ENCODE measurements around the gene FKBP2. TPM values are rescaled to one million over a fixed set of nuclear protein-coding genes. Genes with fewer than 3 reads are reported as not detected.
A peak's percentile ranks its signal among the peaks of the same experiment; 100 is the strongest.

FKBP2 gene
- polyA plus RNA-seq, 1 donor from 2014 or later: 101 TPM

DNA sequence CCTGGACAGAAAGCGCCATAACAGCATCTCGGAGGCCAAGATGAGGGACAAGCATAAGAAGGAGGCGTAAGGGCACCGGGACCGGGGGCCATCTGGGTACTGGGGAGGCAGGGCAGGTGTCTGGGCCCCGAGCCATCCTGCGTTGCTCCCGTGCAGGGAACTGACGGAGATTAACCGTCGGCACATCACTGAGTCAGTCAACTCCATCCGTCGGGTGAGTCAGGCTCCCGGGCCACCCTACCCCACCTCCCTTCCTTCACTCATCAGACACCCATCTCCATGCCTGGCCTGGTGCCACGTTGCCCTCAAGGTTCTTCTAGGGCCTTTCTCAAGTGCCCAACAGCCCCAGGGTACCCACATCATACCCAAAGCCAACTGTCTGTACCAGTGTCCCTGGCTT, 25.4 kb downstream of the FKBP2 start:
- Mint-ChIP-seq H3K9me3 (no peaks in the 10 kb centered on the region), H3K4me3 (peak overlapping the region in 2 of 4 donors; percentile 43 to 84), H3K4me1 (peaks cover 9 to 13% (median 12%) of the 10 kb centered on the region in 3 donors), H3K27ac (peak overlapping the region in 1 of 3 donors; percentile 45), H3K36me3 (peaks cover 3% of the 10 kb centered on the region), H3K27me3 (no peaks in the 10 kb centered on the region)

DNA sequence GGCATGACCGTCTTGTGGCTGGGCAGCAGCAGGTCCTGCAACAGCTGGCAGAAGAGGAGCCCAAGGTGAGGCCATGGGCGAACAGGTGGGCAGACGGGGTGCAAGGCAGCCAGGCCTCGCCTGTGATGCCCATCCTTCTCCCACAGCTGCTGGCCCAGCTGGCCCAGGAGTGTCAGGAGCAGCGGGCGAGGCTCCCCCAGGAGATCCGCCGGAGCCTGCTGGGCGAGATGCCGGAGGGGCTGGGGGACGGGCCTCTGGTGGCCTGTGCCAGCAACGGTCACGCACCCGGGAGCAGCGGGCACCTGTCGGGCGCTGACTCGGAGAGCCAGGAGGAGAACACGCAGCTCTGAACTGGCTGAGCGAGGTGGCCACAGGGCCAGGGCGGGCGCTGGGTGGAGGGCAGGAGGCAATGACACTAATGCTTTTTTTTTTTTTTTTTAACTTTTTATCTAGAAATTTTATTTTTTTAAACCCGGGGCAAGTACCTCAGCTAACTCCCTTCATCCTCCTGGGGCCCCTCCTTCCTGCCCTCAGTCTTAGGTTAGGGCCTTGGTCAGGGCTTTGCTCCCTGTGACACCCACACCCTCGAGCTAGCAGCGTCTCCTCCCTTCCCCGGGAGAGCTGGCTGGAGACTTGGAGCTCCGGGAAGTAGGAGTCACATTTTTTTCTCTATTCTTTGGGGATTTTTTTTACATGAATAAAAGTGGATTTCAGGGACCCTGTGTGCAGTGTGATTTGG, 26.5 kb downstream of the FKBP2 start:
- H3K27ac Mint-ChIP-seq: peak overlapping the region in 2 of 3 donors; percentile 62 to 99
- H3K4me3 Mint-ChIP-seq: peak overlapping the region in 1 of 4 donors; percentile 98

DNA sequence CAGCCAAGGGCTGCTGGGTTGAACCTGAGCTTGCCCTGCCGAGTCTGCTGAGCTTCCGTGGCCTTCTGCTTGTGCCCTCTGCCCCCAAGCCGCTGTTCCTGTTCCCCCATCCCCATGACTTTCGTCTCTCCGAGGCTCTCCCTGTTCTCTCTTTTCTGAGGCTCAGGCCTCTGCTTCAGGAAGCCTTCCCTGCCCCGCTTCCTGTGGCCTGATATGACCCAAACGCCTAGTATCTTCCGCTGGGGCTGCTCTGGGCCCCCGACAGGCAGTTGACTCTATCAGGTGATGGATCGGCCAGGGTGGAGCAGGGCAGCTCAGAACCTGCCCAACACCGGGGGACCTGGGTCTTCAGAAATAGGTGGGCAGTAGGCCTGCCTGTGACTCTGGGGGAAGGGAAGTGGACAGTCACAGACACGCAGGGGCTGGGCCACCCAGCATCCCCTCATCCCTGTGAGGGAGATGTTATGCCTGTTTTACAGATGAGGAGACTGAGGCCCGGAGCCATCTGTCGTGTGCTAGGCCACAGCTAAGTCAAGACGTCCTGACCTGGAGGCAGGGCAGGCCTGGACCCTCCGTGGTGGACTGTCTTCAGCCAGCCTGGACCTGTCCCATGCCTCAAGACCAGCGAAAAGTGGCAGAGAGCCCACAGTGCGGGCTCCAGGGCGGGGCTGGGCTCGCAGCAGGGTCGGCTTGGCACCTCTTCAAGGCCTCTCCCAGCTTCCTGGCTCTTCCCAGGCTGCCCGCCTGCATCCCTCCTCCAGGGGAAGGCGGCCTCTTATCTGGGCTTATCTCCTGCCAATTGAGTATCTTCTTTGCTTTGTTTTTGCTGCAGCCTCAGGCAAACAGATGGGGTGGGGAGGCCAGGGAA, 27.4 kb downstream of the FKBP2 start:
- Mint-ChIP-seq H3K4me3 (peak overlapping the region; percentile 98 to 100 (median 98)), H3K27ac (peak overlapping the region in 2 of 3 donors; percentile 99), H3K36me3 (peaks cover 1% of the 10 kb centered on the region), H3K9me3 (no peaks in the 10 kb centered on the region), H3K27me3 (no peaks in the 10 kb centered on the region), H3K4me1 (peaks cover 13 to 16% (median 13%) of the 10 kb centered on the region in 3 donors)

More for the DNA sequence above, 26.5 kb downstream of the FKBP2 start:
- Mint-ChIP-seq H3K9me3 (no peaks in the 10 kb centered on the region), H3K36me3 (peaks cover 3% of the 10 kb centered on the region), H3K4me1 (peaks cover 13% of the 10 kb centered on the region in 3 donors), H3K27me3 (no peaks in the 10 kb centered on the region)

DNA sequence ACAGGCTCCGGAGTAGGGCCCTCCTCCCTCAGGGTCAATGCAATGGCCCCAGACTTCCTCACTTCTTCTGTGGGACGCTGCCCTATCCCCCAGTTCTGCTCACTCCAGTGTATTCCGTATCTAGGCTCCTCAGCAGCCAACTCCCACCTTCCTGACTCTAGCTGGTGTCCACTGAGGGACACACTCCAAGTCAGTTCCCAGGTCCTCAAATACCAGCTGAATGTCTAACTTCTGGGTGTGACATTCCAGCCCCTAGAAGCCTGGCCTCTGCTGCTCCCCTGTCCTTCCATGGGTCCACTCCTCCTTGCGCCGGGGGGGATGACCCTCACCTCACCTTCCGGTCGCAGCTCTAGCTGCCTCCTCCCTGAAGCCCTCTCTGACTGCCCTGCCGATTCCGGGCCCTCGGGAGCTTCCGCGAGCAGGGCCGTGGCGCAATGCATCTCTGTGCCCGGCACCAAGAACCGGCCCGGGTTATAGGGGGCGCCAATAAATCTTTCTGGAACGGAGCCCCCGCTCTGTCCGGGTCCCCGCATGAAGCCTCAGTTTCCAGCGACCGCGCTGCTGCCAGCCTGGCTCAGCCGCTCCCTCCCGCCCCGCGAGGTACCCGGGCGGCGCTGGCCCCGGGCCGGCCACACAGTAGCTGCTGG, 28.1 kb downstream of the FKBP2 start:
- peak overlapping the region; percentile 98 to 100 (median 98) for H3K4me3 Mint-ChIP-seq
- H3K27ac Mint-ChIP-seq: peak overlapping the region; percentile 99
- peaks cover 13 to 16% (median 13%) of the 10 kb centered on the region in 3 donors for H3K4me1 Mint-ChIP-seq
- H3K27me3 Mint-ChIP-seq: no peaks in the 10 kb centered on the region
- H3K36me3 Mint-ChIP-seq: peaks cover 1% of the 10 kb centered on the region
- H3K9me3 Mint-ChIP-seq: no peaks in the 10 kb centered on the region

DNA sequence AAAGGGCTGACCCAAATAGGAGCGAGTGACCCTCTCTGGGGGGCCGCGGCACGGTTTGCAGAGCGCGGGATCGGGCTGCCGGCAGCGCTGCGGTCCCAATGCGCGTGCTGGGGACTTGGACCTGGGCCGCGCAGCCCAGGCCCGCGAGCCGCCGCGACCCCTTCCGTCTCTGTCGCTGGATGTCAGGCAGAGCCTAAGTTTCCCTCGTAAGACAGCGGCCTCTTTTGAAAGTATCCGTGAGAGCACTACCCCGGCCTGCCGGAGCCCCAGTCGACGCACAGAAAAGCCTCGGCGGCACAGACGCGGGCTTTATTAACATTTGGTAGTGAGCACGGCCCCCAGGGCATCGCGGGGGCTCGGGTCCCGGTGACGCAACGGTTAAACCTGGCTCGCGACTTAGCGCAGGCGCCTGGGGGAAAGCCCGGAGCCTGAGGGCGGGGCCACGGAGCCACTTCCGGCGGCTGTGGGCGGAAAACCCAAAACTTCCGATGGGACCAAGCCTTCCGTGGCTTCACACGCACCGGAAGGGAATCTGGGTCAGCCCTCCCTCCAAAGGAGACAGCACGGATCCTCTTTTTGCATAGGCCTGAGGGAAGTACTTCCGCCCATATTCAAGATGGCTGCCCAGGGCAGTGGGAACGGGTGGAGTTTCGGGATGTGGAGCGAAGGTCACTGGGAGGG, 28.8 kb downstream of the FKBP2 start:
- peak overlapping the region; percentile 99 for H3K27ac Mint-ChIP-seq

DNA sequence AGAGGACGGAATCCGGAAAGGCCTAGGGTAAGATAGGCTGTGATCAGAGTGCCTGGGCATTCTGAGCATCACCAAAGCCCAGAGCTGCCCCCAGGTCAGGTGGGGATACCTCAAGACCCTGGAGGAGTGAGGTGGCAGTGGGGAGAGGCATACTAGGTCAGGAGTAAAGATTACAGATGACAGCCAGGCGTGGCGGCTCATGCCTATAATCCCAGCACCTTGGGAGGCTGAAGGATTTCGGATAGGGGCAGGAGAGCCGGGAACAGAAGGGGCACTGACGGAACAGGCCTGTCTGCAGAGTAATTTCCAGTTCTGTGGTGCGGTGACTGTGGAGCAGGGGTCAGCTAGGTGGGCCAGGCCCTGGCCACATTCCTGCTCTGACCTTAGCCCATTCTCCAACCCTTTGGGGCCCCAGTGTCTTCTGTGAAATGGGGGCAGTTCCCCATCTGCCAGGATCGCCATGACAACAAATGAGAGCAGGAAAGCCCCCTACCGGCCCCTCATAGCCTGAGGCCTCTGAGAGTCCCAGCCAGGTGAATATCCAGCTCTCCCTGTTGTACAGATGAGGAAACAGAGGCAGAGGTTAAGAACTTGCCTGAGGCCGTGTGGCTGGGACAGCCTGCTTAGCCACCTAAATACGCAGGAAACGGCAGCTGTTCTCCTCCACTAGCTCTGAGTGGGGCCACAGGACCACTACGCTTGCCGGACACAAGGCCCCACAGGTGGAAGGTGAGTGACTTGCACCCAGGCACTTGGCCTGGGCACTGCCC, 34.3 kb downstream of the FKBP2 start:
- no peaks in the 10 kb centered on the region for H3K27me3 Mint-ChIP-seq
- peak overlapping the region in 1 of 4 donors; percentile 23 for H3K4me3 Mint-ChIP-seq
- H3K4me1 Mint-ChIP-seq: peaks cover 3 to 11% (median 7%) of the 10 kb centered on the region in 3 donors

More for the DNA sequence above, 28.8 kb downstream of the FKBP2 start:
- Mint-ChIP-seq H3K27me3 (no peaks in the 10 kb centered on the region), H3K36me3 (peaks cover 1% of the 10 kb centered on the region), H3K4me3 (peak overlapping the region; percentile 98 to 100 (median 98)), H3K9me3 (no peaks in the 10 kb centered on the region), H3K4me1 (peaks cover 13 to 16% (median 13%) of the 10 kb centered on the region in 3 donors)

DNA sequence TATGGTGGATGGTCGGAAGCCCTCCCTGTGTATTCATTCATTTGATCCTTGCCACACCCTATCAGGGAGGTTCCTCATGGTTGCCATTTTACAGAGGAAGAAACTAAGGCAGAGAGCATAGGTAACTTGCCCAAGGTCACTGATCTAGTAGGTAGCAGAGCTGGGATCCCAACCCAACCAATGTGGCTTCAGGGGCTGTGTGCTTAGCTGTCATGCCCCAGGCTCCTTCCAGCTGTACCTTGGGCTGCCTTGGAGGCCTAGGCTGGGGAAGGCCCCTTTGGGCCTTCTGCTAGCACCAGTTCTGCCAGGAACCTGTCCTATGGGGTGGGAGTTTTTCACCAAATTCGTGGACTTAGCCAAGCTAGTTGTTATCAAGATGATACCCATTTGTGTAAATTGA, 34.9 kb downstream of the FKBP2 start:
- H3K27ac Mint-ChIP-seq: no peak overlapping the region
- no peak overlapping the region for H3K4me3 Mint-ChIP-seq

More for the DNA sequence above, 34.3 kb downstream of the FKBP2 start:
- Mint-ChIP-seq H3K36me3 (peaks cover 2% of the 10 kb centered on the region), H3K27ac (peak overlapping the region in 1 of 3 donors; percentile 71), H3K9me3 (no peaks in the 10 kb centered on the region)

DNA sequence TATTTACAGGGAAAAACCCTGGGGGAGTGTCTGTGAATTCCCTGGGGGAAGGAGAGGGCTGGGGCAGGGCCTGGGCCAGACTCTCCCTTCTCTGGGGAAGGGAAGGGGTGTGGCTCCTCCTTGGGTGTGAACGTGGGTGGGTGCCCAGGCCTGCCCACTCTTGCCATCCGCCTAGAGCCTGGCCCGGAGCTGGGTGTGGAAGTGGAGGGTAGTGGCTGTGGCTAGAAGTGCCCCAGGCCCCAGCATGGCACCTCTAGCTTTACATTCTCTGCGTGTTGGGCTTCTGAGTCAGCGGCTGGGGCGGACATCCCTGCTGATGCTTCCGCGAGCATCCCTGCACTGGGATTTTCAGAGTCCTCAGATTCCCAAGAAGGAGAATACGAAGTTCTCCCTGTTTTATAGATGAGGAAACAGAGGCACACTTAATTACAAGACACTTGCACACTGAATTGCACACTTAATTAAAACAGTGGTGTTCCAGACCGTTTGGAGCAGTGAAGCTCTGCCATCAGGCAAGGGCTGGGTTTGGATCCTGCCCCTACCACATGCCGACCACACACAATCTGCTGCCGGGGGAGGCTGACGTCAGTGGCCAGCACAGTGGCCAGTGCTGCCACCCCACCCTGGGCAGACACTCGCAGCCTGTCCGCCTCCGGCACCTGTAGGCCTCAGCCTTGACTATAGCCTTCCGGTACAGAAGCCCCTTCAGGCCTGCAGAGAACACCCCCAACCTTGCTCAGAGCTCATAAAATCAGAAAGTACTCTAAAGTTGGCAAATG, 35.9 kb downstream of the FKBP2 start:
- H3K4me1 Mint-ChIP-seq: peaks cover 0 to 8% (median 4%) of the 10 kb centered on the region in 3 donors
- peaks cover 2% of the 10 kb centered on the region for H3K36me3 Mint-ChIP-seq
- H3K9me3 Mint-ChIP-seq: no peaks in the 10 kb centered on the region
- H3K27ac Mint-ChIP-seq: no peak overlapping the region
- H3K27me3 Mint-ChIP-seq: no peaks in the 10 kb centered on the region
- peak overlapping the region in 1 of 4 donors; percentile 45 for H3K4me3 Mint-ChIP-seq

More for the DNA sequence above, 34.9 kb downstream of the FKBP2 start:
- peaks cover 0 to 9% (median 6%) of the 10 kb centered on the region in 3 donors for H3K4me1 Mint-ChIP-seq
- H3K27me3 Mint-ChIP-seq: no peaks in the 10 kb centered on the region
- H3K36me3 Mint-ChIP-seq: peaks cover 2% of the 10 kb centered on the region
- no peaks in the 10 kb centered on the region for H3K9me3 Mint-ChIP-seq

DNA sequence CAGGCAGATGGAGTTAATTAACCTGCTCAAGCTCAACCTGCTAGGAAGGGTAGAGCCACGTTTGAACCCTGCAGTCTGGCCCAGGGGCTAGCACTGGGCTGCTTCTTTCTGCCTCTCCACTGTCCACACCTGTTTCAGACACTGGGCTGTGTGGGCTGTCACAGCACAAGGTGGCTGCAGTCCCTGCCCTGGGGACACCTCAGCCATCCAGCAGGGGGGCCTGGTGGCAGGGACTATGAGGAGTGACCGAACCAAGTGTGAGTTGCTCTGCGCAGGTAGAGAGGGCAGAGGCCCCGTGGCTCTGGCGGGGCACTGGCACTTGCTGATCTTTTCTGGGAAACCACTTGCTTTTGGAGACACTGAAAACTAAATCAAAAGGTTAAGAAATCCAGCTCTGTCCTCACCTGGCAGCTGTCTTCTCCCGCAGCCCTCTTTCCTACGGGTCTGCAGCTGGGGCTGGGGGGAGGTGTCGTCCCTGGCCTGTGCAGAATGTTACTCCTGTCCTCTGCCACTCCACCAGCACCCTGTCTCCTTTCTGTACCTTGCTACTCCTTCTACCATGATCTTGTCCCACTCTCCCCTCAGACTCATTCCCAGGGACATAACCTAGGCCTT, 37.8 kb downstream of the FKBP2 start:
- H3K27ac Mint-ChIP-seq: peak overlapping the region; percentile 53 to 70 (median 64)

DNA sequence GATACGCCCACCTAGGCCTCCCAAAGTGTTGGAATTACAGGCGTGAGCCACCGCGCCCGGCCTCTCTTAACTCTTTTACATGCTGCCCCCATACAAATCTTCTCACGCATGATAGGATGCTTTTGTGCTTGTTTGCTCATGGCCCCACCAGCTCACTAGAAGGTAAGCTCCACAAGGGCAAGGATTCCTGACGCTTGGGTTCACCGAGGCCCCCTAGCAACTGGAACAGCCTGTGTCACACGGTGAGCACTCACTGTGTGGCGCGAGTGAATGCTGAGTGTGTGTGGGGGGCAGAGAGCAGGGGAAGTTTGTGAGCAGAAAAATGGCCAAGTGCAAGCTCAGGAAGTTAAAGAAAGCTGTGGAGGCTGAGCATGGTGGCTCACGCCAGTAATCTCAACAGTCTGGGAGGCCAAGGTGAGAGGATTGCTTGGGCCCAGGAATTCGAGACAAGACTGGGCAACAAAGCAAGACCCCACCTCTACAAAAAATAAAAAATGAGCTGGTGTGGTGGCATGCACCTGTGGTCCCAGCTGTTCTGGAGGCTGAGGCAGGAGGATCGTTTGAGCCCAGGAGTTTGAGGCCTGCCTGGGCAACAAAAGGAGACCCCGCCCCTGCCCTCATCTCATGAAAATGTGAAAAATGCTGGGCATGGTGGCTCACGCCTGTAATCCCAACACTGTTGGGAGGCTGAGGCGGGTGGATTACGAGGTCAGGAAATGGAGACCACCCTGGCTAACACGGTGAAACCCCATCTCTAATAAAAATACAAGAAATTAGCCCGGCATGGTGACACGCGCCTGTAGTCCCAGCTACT, 41.3 kb downstream of the FKBP2 start:
- Mint-ChIP-seq H3K27ac (peak overlapping the region; percentile 31 to 76 (median 50)), H3K9me3 (no peaks in the 10 kb centered on the region), H3K4me1 (peaks cover 5 to 10% (median 7%) of the 10 kb centered on the region in 3 donors), H3K4me3 (no peak overlapping the region), H3K27me3 (no peaks in the 10 kb centered on the region), H3K36me3 (peaks cover 5% of the 10 kb centered on the region)

More for the DNA sequence above, 37.8 kb downstream of the FKBP2 start:
- Mint-ChIP-seq H3K36me3 (peaks cover 5% of the 10 kb centered on the region), H3K27me3 (no peaks in the 10 kb centered on the region), H3K4me1 (peaks cover 0 to 4% (median 3%) of the 10 kb centered on the region in 3 donors), H3K4me3 (peak overlapping the region in 1 of 4 donors; percentile 26), H3K9me3 (no peaks in the 10 kb centered on the region)

DNA sequence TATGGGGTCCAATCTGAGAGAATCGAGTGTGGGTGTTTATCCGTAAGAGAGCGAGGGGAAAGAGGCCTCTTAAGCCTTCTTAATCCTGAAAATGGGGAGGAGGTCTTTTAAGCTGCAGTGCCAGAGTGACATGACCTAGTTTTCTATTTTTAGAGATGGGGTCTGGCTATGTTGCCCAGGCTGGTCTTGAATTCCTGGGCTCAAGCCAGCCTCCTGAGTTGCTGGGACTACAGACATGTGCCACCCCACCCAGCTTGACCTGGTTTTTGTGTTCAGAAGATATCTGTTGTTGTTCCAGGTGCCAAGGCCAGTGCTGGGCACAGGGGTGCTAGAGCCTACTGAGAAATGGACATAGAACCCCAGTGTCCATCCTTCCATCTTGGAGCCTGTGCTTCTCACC, 42.2 kb downstream of the FKBP2 start:
- H3K9me3 Mint-ChIP-seq: no peaks in the 10 kb centered on the region
- H3K4me1 Mint-ChIP-seq: peaks cover 3 to 10% (median 7%) of the 10 kb centered on the region in 3 donors
- peaks cover 5% of the 10 kb centered on the region for H3K36me3 Mint-ChIP-seq
- peak overlapping the region in 2 of 3 donors; percentile 35 to 100 for H3K27ac Mint-ChIP-seq
- peak overlapping the region; percentile 80 to 95 (median 89) for H3K4me3 Mint-ChIP-seq
- no peaks in the 10 kb centered on the region for H3K27me3 Mint-ChIP-seq
